Gastrocnemius medialis (tissue), 4 donors: ENCODE data around the gene LAMC2.

Experiments
- CTCF ChIP-seq, 5 experiments: fragments of 450-650 bp in 3 of 5; fragments of 200-600 bp in 2 of 5; sonication (generic) in 2 of 5; IDR thresholded peaks in 4 of 5; conservative IDR thresholded peaks in 1 of 5; 1 replicate in 4 of 5; 2 replicates in 1 of 5; pipeline ENCODE4 v1.5.1; 2016 to 2019; ENCODE audit warnings: antibody characterized with exemption in 5 of 5, mild to moderate bottlenecking in 3 of 5, moderate library complexity in 3 of 5
- POLR2A ChIP-seq, 2 donors: fragments of 450-650 bp; IDR thresholded peaks; one replicate each; pipeline ENCODE4 v1.6.1; 2017; ENCODE audit warnings: antibody characterized with exemption in 2 of 2, mild to moderate bottlenecking in 2 of 2, moderate library complexity in 2 of 2

GRCh38 chr1:183175631-183176030, 10.4 kb upstream of the LAMC2 start:
- no peak for TF ChIP-seq CTCF (IDR thresholded peaks at IDR 0.05 in 4 of 5, conservative IDR thresholded peaks at IDR 0.05 in 1 of 5)
- no peak for TF ChIP-seq POLR2A (IDR thresholded peaks at IDR 0.05)
